22Rv1 (cell line): ENCODE results near the gene ATP2C1.

Experiments used
- H3K27ac ChIP-seq: fragments of 450-650 bp; 2 replicates; pipeline ENCODE4 v1.5.1; 2017
- ZFX ChIP-seq: fragments of 450-650 bp; IDR thresholded peaks from 2 replicates; pipeline ENCODE4 v1.6.1; 2017; ENCODE audit warnings: antibody characterized with exemption, borderline replicate concordance
- TF ChIP-seq, protein P1 (sequence below): fragments of 450-650 bp; IDR thresholded peaks from 2 replicates; pipeline ENCODE4 v1.5.1; 2017; ENCODE audit warnings: mild to moderate bottlenecking

Gene ATP2C1

DNA sequence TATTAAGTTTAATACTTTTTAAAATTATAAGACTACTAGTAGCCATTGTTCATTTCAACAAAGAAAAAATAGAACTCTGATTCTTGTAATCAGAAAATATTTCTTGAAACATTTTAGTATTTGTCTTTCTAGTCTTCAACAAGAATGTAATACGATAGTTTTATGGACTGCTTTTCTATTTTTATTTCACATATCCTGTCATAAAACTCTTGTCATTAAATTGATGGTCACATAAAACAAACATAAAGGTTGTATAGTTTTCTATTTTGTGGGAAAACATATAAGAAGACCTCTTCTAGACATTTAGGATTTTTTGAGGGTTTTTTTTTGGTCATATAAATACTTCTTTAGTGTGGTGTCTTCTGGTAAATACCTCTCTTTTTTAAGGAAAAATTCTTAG lies 62.4 kb downstream of the ATP2C1 start:
- no peak overlapping the region for H3K27ac ChIP-seq
- TF ChIP-seq, protein P1, sequence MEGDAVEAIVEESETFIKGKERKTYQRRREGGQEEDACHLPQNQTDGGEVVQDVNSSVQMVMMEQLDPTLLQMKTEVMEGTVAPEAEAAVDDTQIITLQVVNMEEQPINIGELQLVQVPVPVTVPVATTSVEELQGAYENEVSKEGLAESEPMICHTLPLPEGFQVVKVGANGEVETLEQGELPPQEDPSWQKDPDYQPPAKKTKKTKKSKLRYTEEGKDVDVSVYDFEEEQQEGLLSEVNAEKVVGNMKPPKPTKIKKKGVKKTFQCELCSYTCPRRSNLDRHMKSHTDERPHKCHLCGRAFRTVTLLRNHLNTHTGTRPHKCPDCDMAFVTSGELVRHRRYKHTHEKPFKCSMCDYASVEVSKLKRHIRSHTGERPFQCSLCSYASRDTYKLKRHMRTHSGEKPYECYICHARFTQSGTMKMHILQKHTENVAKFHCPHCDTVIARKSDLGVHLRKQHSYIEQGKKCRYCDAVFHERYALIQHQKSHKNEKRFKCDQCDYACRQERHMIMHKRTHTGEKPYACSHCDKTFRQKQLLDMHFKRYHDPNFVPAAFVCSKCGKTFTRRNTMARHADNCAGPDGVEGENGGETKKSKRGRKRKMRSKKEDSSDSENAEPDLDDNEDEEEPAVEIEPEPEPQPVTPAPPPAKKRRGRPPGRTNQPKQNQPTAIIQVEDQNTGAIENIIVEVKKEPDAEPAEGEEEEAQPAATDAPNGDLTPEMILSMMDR: no peak
- no peak for TF ChIP-seq ZFX

DNA sequence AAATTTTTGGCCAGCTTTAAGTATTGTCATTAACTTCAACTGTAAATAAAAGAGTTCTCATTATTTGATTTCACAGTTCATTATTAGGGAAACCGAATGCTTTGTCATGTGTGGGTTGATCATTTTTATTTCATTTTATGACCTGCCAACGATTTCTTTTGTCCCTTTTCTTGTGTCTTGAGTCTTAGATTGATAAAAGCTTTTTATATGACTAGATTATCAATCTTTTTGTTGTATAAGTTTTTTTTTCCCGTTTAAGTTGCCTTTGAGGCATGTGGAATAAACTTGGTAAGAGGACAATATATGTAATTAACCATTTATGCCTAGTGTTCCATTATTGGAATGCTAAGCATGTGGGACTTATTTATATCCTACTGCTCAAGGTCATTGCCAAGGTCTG lies 62.8 kb downstream of the ATP2C1 start:
- TF ChIP-seq, protein P1: no peak
- no peak for TF ChIP-seq ZFX
- H3K27ac ChIP-seq: no peak overlapping the region

DNA sequence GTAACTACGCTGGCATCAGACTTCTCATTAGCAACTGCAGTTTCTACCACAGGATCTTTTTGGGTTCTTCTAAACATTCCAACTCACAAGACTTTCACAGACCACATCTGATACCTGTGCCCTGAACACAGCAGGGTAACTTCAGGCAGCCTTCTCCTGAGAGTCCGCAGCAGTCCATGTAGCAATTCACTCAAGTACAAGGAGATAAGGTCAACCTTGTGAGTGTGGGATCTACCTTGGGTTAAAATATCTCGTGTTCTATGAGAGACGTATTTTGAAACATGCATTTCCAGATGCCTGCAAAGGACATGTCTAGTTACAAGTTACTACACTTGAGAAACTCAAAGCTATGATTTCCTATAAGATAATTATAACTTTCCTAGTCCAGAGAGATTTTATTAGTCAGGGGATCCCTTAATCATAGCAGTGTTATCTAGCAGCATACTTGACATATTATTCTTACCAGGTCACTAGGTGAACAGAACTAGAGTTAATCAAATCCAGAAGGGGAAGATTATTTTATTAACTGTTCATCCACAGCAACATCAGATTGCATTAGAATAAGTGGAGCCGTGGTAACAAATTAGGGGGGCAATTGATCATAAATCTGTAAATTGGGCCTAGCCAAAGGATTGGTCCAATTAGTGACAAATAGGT lies 66.4 kb downstream of the ATP2C1 start:
- H3K27ac ChIP-seq: no peak overlapping the region
- no peak for TF ChIP-seq ZFX
- TF ChIP-seq, protein P1: no peak

DNA sequence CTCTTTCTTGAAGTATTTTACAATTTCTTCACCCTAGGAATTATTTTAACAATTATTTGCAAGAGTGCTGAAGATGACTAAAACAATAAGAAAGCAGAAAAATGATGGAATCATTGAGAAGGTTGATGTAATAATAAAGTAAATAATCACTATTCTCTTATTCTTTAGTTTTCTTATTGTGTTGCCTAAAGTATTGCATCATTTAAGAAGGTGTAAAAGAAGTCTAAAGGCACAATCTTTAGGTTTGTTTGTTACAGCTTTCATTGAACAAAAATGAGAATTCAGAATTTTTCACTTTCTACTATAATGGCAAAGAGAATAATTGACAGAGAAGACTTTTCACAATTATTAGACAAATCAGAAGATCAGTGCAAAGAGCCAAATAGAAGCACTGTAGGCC lies 67.6 kb downstream of the ATP2C1 start:
- TF ChIP-seq, protein P1: no peak
- no peak for TF ChIP-seq ZFX
- H3K27ac ChIP-seq: no peak overlapping the region

DNA sequence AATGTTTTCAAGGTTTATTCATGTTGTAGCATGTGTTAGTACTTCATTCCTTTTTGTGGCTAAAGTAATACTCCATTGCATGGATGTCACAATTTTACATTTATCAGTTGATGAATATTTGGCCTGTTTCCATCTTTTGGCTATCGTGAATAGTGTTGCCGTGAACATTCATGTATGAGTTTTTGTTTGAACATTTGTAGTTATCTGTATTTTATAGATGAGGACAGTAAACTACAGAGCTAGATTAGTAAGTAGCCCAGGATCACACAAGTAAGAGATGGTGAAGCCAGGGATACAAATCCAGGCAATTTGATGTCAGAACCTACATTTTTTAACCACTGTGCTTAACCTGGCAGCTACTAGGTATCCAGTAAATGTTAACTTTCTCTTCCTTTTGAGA lies 69.6 kb downstream of the ATP2C1 start:
- no peak overlapping the region for H3K27ac ChIP-seq
- no peak for TF ChIP-seq ZFX
- TF ChIP-seq, protein P1: no peak

DNA sequence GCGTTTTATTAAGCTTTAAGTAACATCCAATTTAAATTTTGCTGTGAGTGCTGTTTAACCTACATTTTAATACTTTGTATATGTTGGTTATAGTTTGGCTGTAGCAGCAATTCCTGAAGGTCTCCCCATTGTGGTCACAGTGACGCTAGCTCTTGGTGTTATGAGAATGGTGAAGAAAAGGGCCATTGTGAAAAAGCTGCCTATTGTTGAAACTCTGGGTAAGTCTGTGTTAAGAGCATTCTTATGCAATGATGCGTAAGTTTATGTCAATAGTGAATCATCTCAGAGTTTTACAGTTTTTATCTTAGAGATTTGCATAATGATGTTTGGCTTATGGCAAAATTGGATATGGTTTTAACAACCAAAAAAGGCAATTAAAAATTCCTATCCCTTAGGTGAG lies 70.0 kb downstream of the ATP2C1 start:
- TF ChIP-seq, protein P1: no peak
- no peak for TF ChIP-seq ZFX
- no peak overlapping the region for H3K27ac ChIP-seq

DNA sequence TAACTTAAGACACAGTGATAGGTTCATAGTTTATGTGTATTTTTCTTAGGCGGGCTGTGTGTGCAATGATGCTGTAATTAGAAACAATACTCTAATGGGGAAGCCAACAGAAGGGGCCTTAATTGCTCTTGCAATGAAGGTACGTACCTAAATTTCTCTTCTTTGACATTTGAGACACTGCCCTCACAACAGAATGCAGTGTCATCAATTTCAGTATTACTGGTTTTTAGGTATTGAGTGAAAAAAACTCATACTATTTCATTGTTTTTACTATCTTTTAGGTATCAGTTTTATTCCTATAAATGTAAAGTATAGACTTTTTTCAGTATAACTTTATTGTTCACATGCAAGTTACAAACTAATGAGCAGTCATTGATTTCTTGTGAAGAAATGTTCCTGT lies 73.4 kb downstream of the ATP2C1 start:
- H3K27ac ChIP-seq: no peak overlapping the region
- no peak for TF ChIP-seq ZFX
- TF ChIP-seq, protein P1: no peak
